GM18507 (cell line): ENCODE data around the gene ZNF518A.

Experiments used
- DNase-seq: peaks from one replicate; pipeline ENCODE4 v3.0.0; 2011; ENCODE audit warnings: low read depth; ENCODE audit not compliant: insufficient read length; ENCODE audit errors: extremely low spot score
- FAIRE-seq: peaks from 2 replicates; lab custom pipeline; 2011; peaks lifted over from hg19 to GRCh38; lab: Jason Lieb, UNC

Gene ZNF518A

DNA sequence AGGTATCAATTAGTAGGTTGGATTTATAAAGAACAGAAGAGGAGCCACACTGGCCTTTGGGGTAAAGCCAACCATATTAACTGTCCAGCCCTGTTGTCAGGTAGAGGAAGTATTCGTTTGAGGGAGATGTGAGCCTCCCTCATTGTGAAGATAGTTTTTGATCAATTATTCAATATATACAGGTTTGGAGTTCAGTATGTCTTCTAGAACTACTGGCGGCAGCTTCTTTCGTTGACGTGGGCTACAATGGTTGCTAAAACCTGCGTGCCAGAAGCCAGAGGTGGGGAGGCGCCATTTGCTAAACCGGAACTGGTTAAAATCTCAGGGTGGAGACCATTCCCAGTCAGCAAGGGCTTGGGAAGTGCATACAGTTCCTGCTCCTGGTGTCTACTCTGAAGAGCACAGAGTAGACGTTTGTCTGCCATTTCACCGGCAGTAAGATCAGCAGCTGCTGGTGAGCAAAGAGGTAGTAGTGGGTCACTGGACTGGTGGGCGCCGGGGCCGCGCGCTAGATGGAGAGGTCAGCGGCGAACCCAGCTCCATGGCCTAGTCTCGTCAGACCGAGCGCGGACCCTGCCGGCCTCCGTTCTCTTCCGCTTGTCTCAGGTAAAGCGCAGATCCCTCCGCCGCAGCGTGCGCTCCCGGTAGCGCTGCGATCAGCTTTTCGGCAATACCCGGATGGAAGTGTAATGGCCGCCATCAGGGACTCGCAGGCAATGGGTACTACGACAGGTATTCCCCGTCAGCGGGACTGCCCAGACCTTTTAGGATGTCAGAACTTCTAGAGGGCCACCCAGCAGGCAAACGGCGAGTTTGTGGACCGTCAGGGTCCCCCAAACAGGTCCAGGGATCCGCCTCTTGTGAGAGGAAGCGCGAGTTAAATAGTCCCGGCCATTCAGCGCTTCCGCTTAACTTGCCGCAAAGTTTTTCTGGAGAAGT, at the start of gene ZNF518A:
ZNF518A (plus strand) TSS at position 911 of the 939 bp plus-strand sequence. CDS start 26,026 bp downstream, outside the sequence.
- DNase-seq (peak; percentile 73), FAIRE-seq (peak; percentile 98)

- FAIRE-seq (no peak), DNase-seq (no peak)
Observed at GRCh38 chr10:96082153-96082552, 47.9 kb upstream of the ZNF518A start.

- DNase-seq (no peak), FAIRE-seq (no peak)
Observed at GRCh38 chr10:96082748-96083147, 47.3 kb upstream of the ZNF518A start.

- FAIRE-seq (peak; percentile 5), DNase-seq (peak; percentile 9)
Observed at GRCh38 chr10:96089116-96089515, 41.0 kb upstream of the ZNF518A start.

DNA sequence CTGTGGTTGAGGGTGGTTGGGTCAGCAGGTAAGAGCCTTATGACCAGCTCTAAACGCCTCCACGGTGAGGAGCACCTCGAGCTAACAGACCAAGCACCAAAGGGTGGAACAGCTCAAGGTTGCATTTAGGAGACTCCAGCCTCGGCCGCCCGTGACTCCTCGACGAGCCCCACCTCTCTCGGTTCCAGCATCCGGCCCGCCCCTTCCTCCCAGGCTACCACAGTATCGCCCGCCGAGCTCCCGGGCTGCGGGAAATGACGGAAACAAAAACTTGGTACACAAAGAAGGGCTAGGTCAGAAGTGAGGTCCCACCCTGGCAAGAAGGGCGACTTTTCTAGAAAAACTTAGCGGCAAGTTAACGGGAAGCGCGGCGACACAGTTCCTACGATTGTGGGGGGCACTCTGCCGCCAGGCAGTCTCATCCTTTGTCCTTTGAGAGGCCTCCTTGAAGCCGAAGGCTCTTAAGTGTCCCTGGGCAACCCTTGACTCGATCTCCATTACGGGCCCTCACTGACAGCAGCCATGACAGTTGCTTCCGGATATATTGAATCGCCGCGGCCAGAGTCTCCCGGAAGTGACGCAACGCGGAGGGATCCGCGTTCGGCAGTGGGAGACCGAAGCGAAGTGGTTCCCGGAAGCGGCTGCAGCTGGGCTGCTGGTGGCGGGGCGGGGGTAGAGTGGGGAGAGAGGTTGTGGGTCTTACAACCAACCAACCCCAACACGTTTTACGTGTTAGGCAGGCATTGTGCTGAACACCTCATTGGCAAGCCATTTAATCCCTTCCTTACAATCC, 40.2 kb upstream of the ZNF518A start:
- peak; percentile 99 for FAIRE-seq
- DNase-seq = peak; percentile 83

DNA sequence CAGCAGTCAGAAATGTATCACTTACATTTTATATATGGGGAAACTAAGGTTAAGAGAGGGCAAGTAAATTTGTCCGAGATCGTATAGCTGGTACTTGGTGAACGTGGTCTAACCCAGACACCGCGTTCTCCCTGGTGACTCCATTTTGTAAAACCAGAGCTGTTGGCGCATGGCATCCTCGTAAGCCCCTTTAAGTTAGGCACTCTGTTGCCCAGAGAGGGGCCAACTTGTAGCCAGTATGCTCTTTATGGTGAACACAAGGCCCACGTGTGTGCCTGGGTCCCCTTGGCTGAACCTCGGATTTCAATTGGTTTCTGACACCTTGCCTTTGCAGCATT, 39.7 kb upstream of the ZNF518A start:
- no peak for FAIRE-seq
- no peak for DNase-seq

DNA sequence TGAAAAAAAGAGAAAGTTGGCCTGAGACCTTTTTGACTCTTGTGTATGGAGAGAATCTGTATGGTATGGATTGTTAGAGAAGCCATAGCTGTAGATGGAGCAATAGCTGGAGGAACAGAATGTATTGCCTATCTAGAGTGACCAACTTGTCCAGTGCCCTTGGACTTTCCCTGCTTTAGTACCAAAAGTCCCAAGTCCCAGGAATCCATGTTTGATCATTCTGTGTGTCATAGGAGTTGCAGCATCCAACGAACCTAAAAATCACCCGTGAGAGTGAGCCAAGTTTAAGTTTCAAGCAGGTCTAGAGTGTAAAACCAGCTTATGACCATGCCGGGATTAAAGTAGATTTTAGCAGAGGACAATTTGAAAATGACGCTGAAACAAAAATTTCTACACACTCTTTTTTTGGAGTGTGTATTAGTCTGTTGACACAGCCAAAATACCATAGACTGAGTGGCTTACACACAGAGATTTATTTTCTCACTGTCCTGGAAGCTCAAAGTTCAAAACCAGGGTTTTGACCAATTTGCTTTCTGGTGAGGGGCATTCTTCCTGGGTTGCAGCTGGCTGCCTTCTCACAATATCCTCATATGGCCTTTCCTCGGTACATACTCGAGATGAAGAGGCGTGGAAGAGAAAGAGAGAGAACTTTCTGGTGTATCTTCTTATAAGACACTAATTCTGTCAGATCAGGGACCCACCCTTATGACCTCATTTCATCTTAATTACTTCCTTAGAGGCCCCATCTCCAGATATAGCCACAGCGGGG, 36.9 kb upstream of the ZNF518A start:
- FAIRE-seq (no peak), DNase-seq (no peak)

- DNase-seq (no peak), FAIRE-seq (no peak)
Observed at GRCh38 chr10:96093948-96094347, 36.1 kb upstream of the ZNF518A start.

- FAIRE-seq (no peak), DNase-seq (no peak)
Observed at GRCh38 chr10:96096958-96097357, 33.1 kb upstream of the ZNF518A start.

- no peak for FAIRE-seq
- no peak for DNase-seq
Observed at GRCh38 chr10:96097865-96098264, 32.2 kb upstream of the ZNF518A start.

- DNase-seq = no peak
- no peak for FAIRE-seq
Observed at GRCh38 chr10:96107623-96108038, 22.5 kb upstream of the ZNF518A start.

- DNase-seq (no peak), FAIRE-seq (no peak)
Observed at GRCh38 chr10:96112531-96112930, 17.6 kb upstream of the ZNF518A start.

DNA sequence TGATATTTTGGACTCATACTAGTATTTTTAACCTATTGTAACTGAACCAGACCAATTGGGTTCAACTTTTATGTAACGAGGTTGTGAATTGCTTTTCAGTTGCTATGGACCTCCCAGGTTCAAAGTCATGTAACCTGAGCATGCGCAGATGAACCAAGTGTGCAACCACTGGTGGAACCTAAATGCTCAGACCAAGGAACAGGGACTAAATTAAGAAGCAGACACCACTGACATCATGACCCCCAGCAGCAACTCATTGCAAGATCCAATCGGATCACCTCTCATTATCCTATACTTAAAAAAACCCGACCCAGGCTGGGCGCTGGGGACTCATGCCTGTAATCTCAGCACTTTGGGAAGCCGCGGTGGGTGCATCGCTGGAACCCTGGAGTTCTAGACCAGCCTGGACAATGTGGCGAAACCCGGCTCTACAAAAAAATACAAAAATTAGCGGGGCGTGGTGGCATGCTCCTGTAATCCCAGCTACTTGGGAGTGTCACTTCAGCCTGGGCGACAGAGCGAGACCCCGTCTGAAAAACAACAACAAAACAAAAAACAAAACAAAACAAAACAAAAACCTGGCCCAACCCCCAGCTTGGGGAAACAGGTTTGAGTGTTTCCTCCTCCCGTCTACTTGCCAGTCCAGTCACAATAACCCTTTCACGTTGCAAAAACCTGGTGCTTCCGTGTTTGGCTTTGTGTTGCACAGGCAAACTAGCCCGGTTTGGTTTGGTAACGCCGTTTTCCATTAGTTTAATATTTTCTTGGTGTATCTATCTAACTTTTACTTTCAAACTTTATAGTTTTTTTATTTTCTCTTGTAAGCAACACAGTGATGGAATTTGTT, 11.3 kb upstream of the ZNF518A start:
- FAIRE-seq (no peak), DNase-seq (no peak)

DNA sequence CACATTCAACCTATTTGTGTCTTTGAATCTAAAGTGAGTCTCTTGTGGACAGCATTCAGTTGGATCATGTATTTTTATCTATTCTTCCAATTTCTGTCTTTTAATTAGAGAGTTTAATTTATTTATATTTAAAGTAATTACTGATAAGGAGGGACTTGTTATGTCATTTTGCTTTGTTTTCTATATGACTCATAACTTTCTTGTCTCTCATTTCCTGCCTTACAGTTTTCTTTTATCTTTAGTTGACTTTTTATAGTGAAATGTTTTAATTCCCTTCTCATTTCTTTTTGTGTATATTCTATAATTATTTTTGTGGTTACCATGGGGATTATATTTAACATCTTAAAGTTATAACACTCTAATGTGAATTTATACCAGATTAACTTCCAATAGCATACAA, 7.3 kb upstream of the ZNF518A start:
- FAIRE-seq (no peak), DNase-seq (no peak)

DNA sequence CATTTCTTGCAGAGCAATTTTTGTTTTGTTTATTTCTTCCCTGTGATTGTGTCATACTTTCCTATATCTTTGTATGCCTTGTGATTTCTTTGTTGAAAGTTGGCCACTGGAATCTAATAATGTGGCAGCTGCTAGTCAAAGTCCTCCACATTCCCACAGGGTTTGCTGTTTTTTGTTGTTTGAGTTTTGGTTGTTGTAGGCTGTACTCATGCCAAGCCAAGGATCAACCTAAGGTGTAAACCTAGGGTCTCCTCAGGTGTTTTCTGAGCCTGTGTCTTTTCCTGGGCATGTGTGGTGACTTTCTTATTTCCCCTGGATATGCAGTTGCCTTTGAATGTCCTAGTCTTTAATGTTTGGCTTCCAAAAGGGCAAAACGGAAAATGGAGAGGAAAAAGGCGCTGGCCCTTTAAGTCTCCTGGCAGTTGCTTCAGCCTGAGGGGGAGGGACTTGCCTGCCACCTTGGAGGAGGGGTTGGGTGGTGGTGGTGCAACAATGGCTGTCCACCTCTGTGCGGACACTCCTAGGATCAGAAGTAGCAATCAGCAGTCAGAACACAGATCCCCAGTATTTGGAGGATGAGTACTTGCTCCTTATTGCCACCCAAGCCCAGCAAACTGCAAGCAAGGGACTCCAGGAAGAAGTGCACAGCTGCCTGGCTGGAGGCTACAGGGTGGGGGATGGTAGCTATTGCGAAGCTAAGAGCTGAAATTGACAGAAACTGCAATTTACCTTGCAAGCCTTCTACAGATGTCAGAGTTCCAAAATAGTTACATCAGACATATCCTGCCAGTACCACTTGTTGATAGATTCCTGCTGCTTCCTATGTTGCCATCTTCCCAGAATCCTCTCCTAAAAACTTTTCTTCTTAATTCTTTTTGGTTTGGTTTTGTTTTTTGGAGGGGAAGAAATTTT, 5.6 kb upstream of the ZNF518A start:
- peak; percentile 18 for FAIRE-seq
- DNase-seq = no peak

GRCh38 chr10:96125142-96125515, 5.0 kb upstream of the ZNF518A start:
- FAIRE-seq (no peak), DNase-seq (no peak)

GRCh38 chr10:96130326-96130995, 364 bp downstream of the ZNF518A start:
- peak; percentile 58 for DNase-seq
- no peak for FAIRE-seq

- DNase-seq (no peak), FAIRE-seq (peak; percentile 24)
Observed at GRCh38 chr10:96131621-96132020, 1.5 kb downstream of the ZNF518A start.
